HCT116 (cell line): ENCODE data around the gene RGS7. TPM values are rescaled to one million over a fixed set of nuclear protein-coding genes. Genes with fewer than 3 reads are reported as not detected.

ENCODE experiments used
- ATAC-seq: fragments of 200-7000 bp; cut with Tn5 transposase; 2 replicates; pipeline ENCODE4 v1.9.1; 2020; ENCODE audit warnings: mild to moderate bottlenecking, moderate library complexity
- BruUV-seq: library from RNA; stranded (reverse); fragments of 400-500 nt; replicated peaks from 2 replicates; lab custom pipeline; 2021; lab: Mats Ljungman, UMichigan
- CTCF ChIA-PET: fragments of 300-600 bp; sonication (Branson Sonifier 250); formaldehyde crosslinking; loops from one replicate; lab custom pipeline; 2021; ENCODE audit warnings: antibody characterized with exemption; lab: Charles Lee
- POLR2A ChIA-PET: fragments of 300-600, 350-600 bp; sonication (Branson Sonifier 250); formaldehyde crosslinking; loops from one replicate; lab custom pipeline; 2021; ENCODE audit warnings: antibody characterized with exemption; lab: Charles Lee
- RAD21 ChIA-PET, 2 experiments: fragments of 300-600 bp; sonication (Branson Sonifier 250); formaldehyde crosslinking; loops; one replicate each; lab custom pipeline; 2023; ENCODE audit warnings: low total read pairs in 2 of 2; ENCODE audit not compliant: uncharacterized antibody in 2 of 2, unreplicated experiment in 2 of 2, low non-redundant PET in 1 of 2; lab: Charles Lee
- DNase-seq: peaks from one replicate; pipeline ENCODE4 v3.0.0-alpha.2; 2010; ENCODE audit warnings: low read depth, low spot score
- H2AFZ ChIP-seq: fragments of 200-600 bp; shearing (Covaris generic), sonication (generic); 2 replicates; pipeline ENCODE4 v1.6.1; 2017; ENCODE audit warnings: low read depth, mixed run types, mixed read lengths, antibody characterized with exemption, low read length; ENCODE audit not compliant: poor library complexity, severe bottlenecking
- H3K27ac ChIP-seq: 2 replicates; pipeline ENCODE4 v1.5.1; 2012; ENCODE audit warnings: low read depth, low read length
- H3K27me3 ChIP-seq: fragments of 200-600 bp; sonication (generic); 2 replicates; pipeline ENCODE4 v1.6.1; 2016; ENCODE audit warnings: mixed run types, low read length, mixed read lengths; ENCODE audit not compliant: insufficient read depth
- H3K36me3 ChIP-seq, 2 experiments: fragments of 200-500 bp in 1 of 2; fragments of 200-600 bp in 1 of 2; sonication (Bioruptor generic) in 1 of 2; sonication (generic) in 1 of 2; 2 replicates each; pipeline versions ENCODE4 v1.5.1 to v1.6.1; 2014 to 2016; ENCODE audit warnings: low read length in 2 of 2, inconsistent platforms in 1 of 2, mixed read lengths in 1 of 2, mixed run types in 1 of 2; ENCODE audit not compliant: insufficient read depth in 2 of 2, control insufficient read depth in 1 of 2
- H3K4me1 ChIP-seq, 2 experiments: fragments of 200-600 bp in 1 of 2; sonication (generic) in 1 of 2; 2 replicates each; pipeline versions ENCODE4 v1.5.1 to v1.6.1; 2012 to 2017; ENCODE audit warnings: low read length in 2 of 2, inconsistent platforms in 1 of 2, mild to moderate bottlenecking in 1 of 2, mixed read lengths in 1 of 2, mixed run types in 1 of 2, moderate library complexity in 1 of 2; ENCODE audit not compliant: insufficient read depth in 2 of 2, control insufficient read depth in 1 of 2
- H3K4me2 ChIP-seq: fragments of 200-600 bp; sonication (generic); 2 replicates; pipeline ENCODE4 v1.6.1; 2017; ENCODE audit warnings: mixed run types, low read length, mixed read lengths
- H3K4me3 ChIP-seq, 2 experiments: fragments of 200-600 bp in 1 of 2; sonication (generic) in 1 of 2; replicated peaks in 1 of 2; 2 replicates each; pipeline ENCODE4 v1.5.1; 2011 to 2016; ENCODE audit warnings: low read length in 2 of 2, control low read depth in 1 of 2, low read depth in 1 of 2, mild to moderate bottlenecking in 1 of 2, mixed read lengths in 1 of 2, mixed run types in 1 of 2
- H3K79me2 ChIP-seq: fragments of 200-600 bp; sonication (generic); 2 replicates; pipeline ENCODE4 v1.6.1; 2017; ENCODE audit warnings: mild to moderate bottlenecking, mixed run types, low read length, moderate library complexity, mixed read lengths; ENCODE audit not compliant: insufficient read depth
- H3K9ac ChIP-seq: fragments of 200-600 bp; sonication (generic); 2 replicates; pipeline ENCODE4 v1.6.1; 2016; ENCODE audit warnings: low read length, mixed read lengths
- H3K9me2 ChIP-seq: fragments of 200-600 bp; sonication (generic), shearing (Covaris generic); 2 replicates; pipeline ENCODE4 v1.6.1; 2017; ENCODE audit warnings: mixed run types, mild to moderate bottlenecking, moderate library complexity; ENCODE audit not compliant: insufficient read depth
- H3K9me3 ChIP-seq, 2 experiments: fragments of 200-500 bp in 1 of 2; fragments of 200-600 bp in 1 of 2; sonication (Bioruptor generic) in 1 of 2; sonication (generic) in 1 of 2; 2 replicates each; pipeline ENCODE4 v1.6.1; 2014 to 2017; ENCODE audit warnings: low read length in 2 of 2, mixed read lengths in 2 of 2, inconsistent platforms in 1 of 2, low read depth in 1 of 2, mild to moderate bottlenecking in 1 of 2, mixed run types in 1 of 2, moderate library complexity in 1 of 2; ENCODE audit not compliant: control insufficient read depth in 1 of 2, insufficient read depth in 1 of 2
- H4K20me1 ChIP-seq: fragments of 200-600 bp; sonication (generic), shearing (Covaris generic); 2 replicates; pipeline ENCODE4 v1.6.1; 2017; ENCODE audit warnings: mixed run types, mild to moderate bottlenecking, moderate library complexity; ENCODE audit not compliant: insufficient read depth
- ATF3 ChIP-seq: IDR thresholded peaks from 2 replicates; pipeline ENCODE4 v1.6.1; 2012
- CBX3 ChIP-seq: IDR thresholded peaks from 2 replicates; pipeline ENCODE4 v1.6.1; 2012; ENCODE audit warnings: low read depth
- CEBPB ChIP-seq: IDR thresholded peaks from 2 replicates; pipeline ENCODE4 v1.6.1; 2012; ENCODE audit warnings: low read depth
- EGR1 ChIP-seq: IDR thresholded peaks from 2 replicates; pipeline ENCODE4 v1.6.1; 2012; ENCODE audit warnings: low read depth
- ELF1 ChIP-seq: IDR thresholded peaks from 2 replicates; pipeline ENCODE4 v1.6.1; 2012; ENCODE audit warnings: low read depth, borderline replicate concordance
- EZH2phosphoT487 ChIP-seq: fragments of 200-600 bp; IDR thresholded peaks from 2 replicates; pipeline ENCODE4 v1.6.1; 2018; ENCODE audit warnings: antibody characterized with exemption, borderline replicate concordance
- FOSL1 ChIP-seq: IDR thresholded peaks from 2 replicates; pipeline ENCODE4 v1.6.1; 2012; ENCODE audit warnings: low read depth
- JUND ChIP-seq: IDR thresholded peaks from 2 replicates; pipeline ENCODE4 v1.6.1; 2012
- MAX ChIP-seq: IDR thresholded peaks from 2 replicates; pipeline ENCODE4 v1.6.1; 2012
- POLR2A ChIP-seq: IDR thresholded peaks from 2 replicates; pipeline ENCODE4 v1.7.0; 2011; ENCODE audit warnings: borderline replicate concordance; ENCODE audit not compliant: insufficient read depth, insufficient read length; ENCODE audit errors: extremely low read depth
- RAD21 ChIP-seq: IDR thresholded peaks from 2 replicates; pipeline ENCODE4 v1.6.1; 2012; ENCODE audit warnings: low read depth, mild to moderate bottlenecking
- REST ChIP-seq: IDR thresholded peaks from 2 replicates; pipeline ENCODE4 v1.6.1; 2012; ENCODE audit warnings: low read depth
- SIN3A ChIP-seq: IDR thresholded peaks from 2 replicates; pipeline ENCODE4 v1.6.1; 2012; ENCODE audit warnings: low read depth
- TCF7L2 ChIP-seq: IDR thresholded peaks from 2 replicates; pipeline ENCODE4 v1.7.0; 2011; ENCODE audit warnings: borderline replicate concordance, inconsistent platforms; ENCODE audit not compliant: insufficient read depth, insufficient read length; ENCODE audit errors: extremely low read depth
- YY1 ChIP-seq: IDR thresholded peaks from 2 replicates; pipeline ENCODE4 v1.6.1; 2011; ENCODE audit warnings: low read length, low read depth, moderate library complexity, mild to moderate bottlenecking; ENCODE audit not compliant: insufficient replicate concordance; ENCODE audit errors: extremely low read depth
- ZNF274 ChIP-seq: fragments of 200-500 bp; sonication (Bioruptor generic); IDR thresholded peaks from 2 replicates; pipeline ENCODE4 v1.6.1; 2014; ENCODE audit warnings: mild to moderate bottlenecking, low read depth, low read length, inconsistent platforms
- intact Hi-C: fragments of 100-400 bp; cut with micrococcal nuclease; formaldehyde crosslinking; loops from 2 replicates; pipeline ENCODE4 v1.10.0; 2022
- total RNA-seq: library from RNA; stranded (reverse); gene quantifications from one replicate; pipeline ENCODE4 v1.2.1, GENCODE V29; 2021; ENCODE audit not compliant: unreplicated experiment

The RGS7 gene
- total RNA-seq, 1 experiment from 2014 or later = not detected

- Histone ChIP-seq H2AFZ (no peak overlapping the region), H3K4me1 (no peaks in the 10 kb centered on the region), H3K9me2 (no peaks in the 10 kb centered on the region), H3K4me2 (no peak overlapping the region), H4K20me1 (no peaks in the 10 kb centered on the region), H3K27ac (no peak overlapping the region), H3K79me2 (no peaks in the 10 kb centered on the region), H3K9ac (no peak overlapping the region), H3K27me3 (no peaks in the 10 kb centered on the region), H3K4me3 (no peak overlapping the region), H3K9me3 (no peaks in the 10 kb centered on the region; a peak in 2 of 4 replicates), H3K36me3 (no peaks in the 10 kb centered on the region)
- no peak for DNase-seq
- no peak for ATAC-seq
- POLR2A ChIA-PET = no interaction called here
- no TSS peak for BruUV-seq
- intact Hi-C loops = no loop called here
- RAD21 ChIA-PET = no interaction called here
- CTCF ChIA-PET = no interaction called here
- TF ChIP-seq POLR2A (no peak), ZNF274 (no peak), TCF7L2 (no peak), ATF3 (no peak), YY1 (no peak), REST (no peak), CEBPB (no peak), SIN3A (no peak), EGR1 (no peak), JUND (no peak), CBX3 (no peak), RAD21 (no peak), ELF1 (no peak), MAX (no peak), EZH2phosphoT487 (no peak), FOSL1 (no peak)
Measured at GRCh38 chr1:240947438-240948224, 409.4 kb downstream of the RGS7 start.
